Measurements from ENCODE around the gene UBAP2L. TPM values are rescaled to one million over a fixed set of nuclear protein-coding genes. Genes with fewer than 3 reads are reported as not detected.

Gene UBAP2L
- total and polyA plus RNA-seq, 9 of the 15 experiments (the other 6 are each of a cell fraction or from before 2014, with no cell fraction given): 75.0 to 245 (median 119) TPM

DNA sequence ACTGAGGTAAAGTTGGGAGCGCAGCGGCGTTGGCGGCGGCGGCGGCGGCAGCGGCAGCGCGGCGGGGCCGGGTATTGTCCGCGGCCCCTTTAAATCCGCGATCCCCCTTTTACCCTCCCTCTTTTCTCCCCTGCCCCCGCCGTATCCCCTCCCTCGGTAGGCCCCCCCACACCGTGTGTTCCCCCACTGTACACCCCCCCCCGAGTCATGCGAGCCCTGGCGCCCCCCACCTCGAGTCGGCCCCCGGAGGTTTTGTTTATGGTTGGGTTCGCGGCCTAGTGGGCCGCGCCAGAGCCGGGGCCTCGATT is 169 bp downstream of the UBAP2L start (continued):
- TF ChIP-seq CHD7 (IDR thresholded peaks at IDR 0.05; ENCODE audit: low read depth, low read length): no peak
- no peak for TF ChIP-seq SRF (CRISPR knock-in tag; IDR thresholded peaks at IDR 0.05)
- TF ChIP-seq KDM5B (IDR thresholded peaks at IDR 0.05; ENCODE audit: insufficient replicate concordance, low read depth, low read length): no peak
- no peak for TF ChIP-seq SREBF1 (IDR thresholded peaks at IDR 0.05; ENCODE audit: borderline replicate concordance, low read depth, low read length)
- no peak for TF ChIP-seq NFATC3 (IDR thresholded peaks at IDR 0.05)
- TF ChIP-seq SMC3 (conservative IDR thresholded peaks at IDR 0.05; ENCODE audit: insufficient read depth, low read depth, low read length): no peak
- no peak for TF ChIP-seq ZNF583 (CRISPR knock-in tag; IDR thresholded peaks at IDR 0.05)
- TF ChIP-seq ELF2 (CRISPR knock-in tag; IDR thresholded peaks at IDR 0.05): no peak
- TF ChIP-seq ZNF75A (CRISPR knock-in tag; IDR thresholded peaks at IDR 0.05): no peak
- TF ChIP-seq SLC30A9 (CRISPR knock-in tag; IDR thresholded peaks at IDR 0.05): no peak
- no peak for TF ChIP-seq SIRT6 (IDR thresholded peaks at IDR 0.05; ENCODE audit: low read depth, low read length)
- TF ChIP-seq, protein P1, sequence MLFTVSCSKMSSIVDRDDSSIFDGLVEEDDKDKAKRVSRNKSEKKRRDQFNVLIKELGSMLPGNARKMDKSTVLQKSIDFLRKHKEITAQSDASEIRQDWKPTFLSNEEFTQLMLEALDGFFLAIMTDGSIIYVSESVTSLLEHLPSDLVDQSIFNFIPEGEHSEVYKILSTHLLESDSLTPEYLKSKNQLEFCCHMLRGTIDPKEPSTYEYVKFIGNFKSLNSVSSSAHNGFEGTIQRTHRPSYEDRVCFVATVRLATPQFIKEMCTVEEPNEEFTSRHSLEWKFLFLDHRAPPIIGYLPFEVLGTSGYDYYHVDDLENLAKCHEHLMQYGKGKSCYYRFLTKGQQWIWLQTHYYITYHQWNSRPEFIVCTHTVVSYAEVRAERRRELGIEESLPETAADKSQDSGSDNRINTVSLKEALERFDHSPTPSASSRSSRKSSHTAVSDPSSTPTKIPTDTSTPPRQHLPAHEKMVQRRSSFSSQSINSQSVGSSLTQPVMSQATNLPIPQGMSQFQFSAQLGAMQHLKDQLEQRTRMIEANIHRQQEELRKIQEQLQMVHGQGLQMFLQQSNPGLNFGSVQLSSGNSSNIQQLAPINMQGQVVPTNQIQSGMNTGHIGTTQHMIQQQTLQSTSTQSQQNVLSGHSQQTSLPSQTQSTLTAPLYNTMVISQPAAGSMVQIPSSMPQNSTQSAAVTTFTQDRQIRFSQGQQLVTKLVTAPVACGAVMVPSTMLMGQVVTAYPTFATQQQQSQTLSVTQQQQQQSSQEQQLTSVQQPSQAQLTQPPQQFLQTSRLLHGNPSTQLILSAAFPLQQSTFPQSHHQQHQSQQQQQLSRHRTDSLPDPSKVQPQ (CRISPR knock-in tag; IDR thresholded peaks at IDR 0.05; ENCODE audit: borderline replicate concordance): no peak
- no peak for TF ChIP-seq THRB (CRISPR knock-in tag; conservative IDR thresholded peaks at IDR 0.05)
